Adipocyte (in vitro differentiated cells): Measurements from ENCODE around the gene NRDE2.

Experiments used
- DNase-seq: peaks from one replicate; pipeline ENCODE4 v3.0.0-alpha.2; 2015; ENCODE audit warnings: low read depth
- H3K27me3 ChIP-seq: replicated peaks from 2 replicates; pipeline ENCODE4 v1.7.0; 2013; ENCODE audit warnings: mild to moderate bottlenecking, low read length, moderate library complexity; ENCODE audit not compliant: control insufficient read depth, insufficient read depth
- H3K36me3 ChIP-seq: 2 replicates; pipeline ENCODE4 v1.7.0; 2013; ENCODE audit warnings: low read length, mild to moderate bottlenecking, moderate library complexity; ENCODE audit not compliant: control insufficient read depth, insufficient read depth, severe bottlenecking
- H3K4me1 ChIP-seq: 2 replicates; pipeline ENCODE4 v1.7.0; 2013; ENCODE audit warnings: mild to moderate bottlenecking, low read length, moderate library complexity; ENCODE audit not compliant: control insufficient read depth, insufficient read depth
- H3K4me3 ChIP-seq: 2 replicates; pipeline ENCODE4 v1.7.0; 2013; ENCODE audit warnings: mild to moderate bottlenecking, low read length, moderate library complexity
- H3K9ac ChIP-seq: 2 replicates; pipeline ENCODE4 v1.7.0; 2013; ENCODE audit warnings: mild to moderate bottlenecking, low read length, moderate library complexity
- H3K9me3 ChIP-seq: 2 replicates; pipeline ENCODE4 v1.7.0; 2013; ENCODE audit warnings: mild to moderate bottlenecking, low read length, moderate library complexity; ENCODE audit not compliant: control insufficient read depth

Gene NRDE2

DNA sequence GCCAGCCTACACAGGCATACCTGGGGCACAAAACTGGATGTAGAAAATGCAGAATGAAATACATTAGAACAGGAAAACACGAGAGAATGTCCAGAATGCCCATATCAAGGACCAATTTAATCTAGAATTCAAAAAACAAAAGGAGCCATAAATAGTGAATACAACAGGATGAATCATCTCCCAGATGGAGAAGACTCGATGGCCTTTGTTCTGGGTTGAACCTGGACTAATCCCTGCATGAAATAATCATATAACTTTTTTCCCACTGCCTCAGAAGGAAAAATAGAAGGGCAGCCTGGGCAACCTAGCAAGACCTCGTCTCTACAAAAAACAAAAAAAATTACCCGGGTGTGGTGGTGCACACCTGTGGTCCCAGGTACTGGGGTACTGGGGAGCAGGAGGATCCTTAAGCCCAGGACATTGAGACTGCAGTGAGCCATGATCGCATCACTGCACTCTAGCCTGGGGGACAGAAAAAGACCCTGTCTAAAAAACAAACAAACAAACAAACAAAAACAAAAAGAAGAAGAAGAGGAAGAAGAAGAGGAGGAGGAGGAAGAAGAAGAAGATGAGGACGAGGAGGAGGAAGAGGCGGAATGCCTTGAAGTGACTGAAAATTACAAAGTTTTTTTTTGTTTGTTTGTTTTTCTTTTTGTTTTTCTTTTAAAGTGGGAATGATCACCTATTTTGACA is 30.3 kb upstream of the NRDE2 start:
- Histone ChIP-seq H3K27me3 (peaks cover 15% of the 10 kb centered on the region), H3K36me3 (no peaks in the 10 kb centered on the region), H3K9me3 (no peaks in the 10 kb centered on the region), H3K9ac (no peak overlapping the region), H3K4me1 (peaks cover 5% of the 10 kb centered on the region), H3K4me3 (no peak overlapping the region)
- DNase-seq: no peak

GRCh38 chr14:90358359-90358758 is 26.6 kb upstream of the NRDE2 start:
- Histone ChIP-seq H3K36me3 (no peaks in the 10 kb centered on the region), H3K27me3 (peaks cover 12% of the 10 kb centered on the region), H3K9me3 (no peaks in the 10 kb centered on the region), H3K9ac (no peak overlapping the region), H3K4me3 (no peak overlapping the region), H3K4me1 (no peaks in the 10 kb centered on the region)
- no peak for DNase-seq

GRCh38 chr14:90356925-90357324 is 25.2 kb upstream of the NRDE2 start:
- H3K27me3 ChIP-seq: peaks cover 4% of the 10 kb centered on the region
- no peak overlapping the region for H3K4me3 ChIP-seq
- no peaks in the 10 kb centered on the region for H3K4me1 ChIP-seq
- no peak for DNase-seq
- H3K9me3 ChIP-seq: no peaks in the 10 kb centered on the region
- no peak overlapping the region for H3K9ac ChIP-seq
- H3K36me3 ChIP-seq: no peaks in the 10 kb centered on the region

DNA sequence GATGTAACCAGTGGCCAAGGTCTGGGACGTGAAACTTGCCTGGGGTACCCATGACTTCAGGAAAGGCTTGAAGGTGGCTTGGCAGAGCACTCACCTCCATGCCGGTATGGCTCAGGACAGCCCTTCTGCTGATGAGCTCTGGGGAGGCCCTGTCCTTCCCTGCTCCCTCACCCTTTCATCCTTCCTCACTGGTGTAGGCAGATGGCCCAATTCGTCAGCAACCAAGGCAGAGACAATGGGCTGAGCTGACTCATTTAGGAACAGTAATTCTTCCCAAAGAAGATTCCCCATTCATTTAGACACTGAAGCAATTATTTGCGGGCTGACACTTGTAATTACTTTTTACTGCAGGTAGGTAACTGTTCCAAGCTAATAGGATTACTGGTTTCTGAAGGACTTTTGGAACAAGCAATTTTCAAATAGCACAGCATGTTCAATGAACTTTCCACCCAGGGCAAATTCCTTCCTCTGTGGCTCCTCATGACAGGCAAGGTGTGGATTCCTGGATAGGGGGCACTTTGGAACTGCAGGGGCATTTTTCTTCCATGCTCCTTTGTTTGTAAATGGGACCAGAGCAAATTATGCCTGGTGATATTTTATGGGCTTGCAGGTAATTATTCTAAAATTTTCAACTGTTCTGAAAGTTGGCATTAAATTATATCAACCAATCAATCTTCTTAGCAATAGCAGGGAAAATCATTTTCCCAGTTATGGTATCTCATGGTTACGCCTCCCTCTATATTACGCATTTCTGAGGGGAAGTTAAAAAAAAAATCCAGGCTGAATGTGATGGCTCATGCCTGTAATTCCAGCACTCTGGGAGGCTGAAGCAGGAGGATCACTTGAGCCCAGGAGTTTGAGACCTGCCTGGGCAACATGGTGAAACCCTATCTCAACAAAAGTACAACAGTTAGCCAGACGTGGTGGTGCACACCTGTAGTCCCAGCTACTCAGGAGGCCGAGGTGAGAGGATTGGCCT is 24.1 kb upstream of the NRDE2 start:
- Histone ChIP-seq H3K9me3 (no peaks in the 10 kb centered on the region), H3K4me1 (no peaks in the 10 kb centered on the region), H3K9ac (no peak overlapping the region), H3K27me3 (peaks cover 4% of the 10 kb centered on the region), H3K4me3 (no peak overlapping the region), H3K36me3 (no peaks in the 10 kb centered on the region)
- DNase-seq: no peak

- H3K9ac ChIP-seq: no peak overlapping the region
- H3K9me3 ChIP-seq: no peaks in the 10 kb centered on the region
- no peaks in the 10 kb centered on the region for H3K4me1 ChIP-seq
- H3K36me3 ChIP-seq: no peaks in the 10 kb centered on the region
- no peak for DNase-seq
- no peak overlapping the region for H3K4me3 ChIP-seq
- H3K27me3 ChIP-seq: peaks cover 4% of the 10 kb centered on the region
These were observed 23.0 kb upstream of the NRDE2 start for GRCh38 chr14:90354551-90355298.

- Histone ChIP-seq H3K36me3 (no peaks in the 10 kb centered on the region), H3K4me3 (no peak overlapping the region), H3K27me3 (no peaks in the 10 kb centered on the region), H3K9ac (no peak overlapping the region), H3K9me3 (no peaks in the 10 kb centered on the region), H3K4me1 (no peaks in the 10 kb centered on the region)
- DNase-seq: no peak
These were observed 18.0 kb upstream of the NRDE2 start for GRCh38 chr14:90349739-90350138.

GRCh38 chr14:90348270-90348669 is 16.5 kb upstream of the NRDE2 start:
- Histone ChIP-seq H3K9me3 (no peaks in the 10 kb centered on the region), H3K9ac (no peak overlapping the region), H3K4me3 (no peak overlapping the region), H3K36me3 (no peaks in the 10 kb centered on the region), H3K27me3 (no peaks in the 10 kb centered on the region), H3K4me1 (no peaks in the 10 kb centered on the region)
- no peak for DNase-seq

DNA sequence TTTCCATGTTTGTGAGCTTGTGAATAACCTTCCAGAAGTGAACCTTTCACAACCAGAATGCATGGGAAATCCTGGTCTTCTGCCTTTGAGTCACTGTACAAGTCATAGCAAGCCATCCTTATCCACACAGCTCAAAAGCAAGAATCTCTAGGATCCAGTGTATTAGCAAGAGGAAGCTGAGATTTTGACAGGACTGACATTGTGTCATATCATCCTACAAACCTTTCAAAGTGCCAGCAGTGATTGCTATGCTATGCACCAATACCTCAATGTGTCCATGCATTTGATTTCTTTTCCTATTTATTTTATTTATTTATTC is 13.5 kb upstream of the NRDE2 start:
- Histone ChIP-seq H3K36me3 (no peaks in the 10 kb centered on the region), H3K9me3 (no peaks in the 10 kb centered on the region), H3K9ac (no peak overlapping the region), H3K27me3 (no peaks in the 10 kb centered on the region), H3K4me1 (no peaks in the 10 kb centered on the region), H3K4me3 (no peak overlapping the region)
- DNase-seq: no peak

- peaks cover 4% of the 10 kb centered on the region for H3K27me3 ChIP-seq
- H3K9ac ChIP-seq: no peak overlapping the region
- no peaks in the 10 kb centered on the region for H3K9me3 ChIP-seq
- H3K36me3 ChIP-seq: no peaks in the 10 kb centered on the region
- no peaks in the 10 kb centered on the region for H3K4me1 ChIP-seq
- no peak overlapping the region for H3K4me3 ChIP-seq
- no peak for DNase-seq
These were observed 12.8 kb upstream of the NRDE2 start for GRCh38 chr14:90344331-90345238.

DNA sequence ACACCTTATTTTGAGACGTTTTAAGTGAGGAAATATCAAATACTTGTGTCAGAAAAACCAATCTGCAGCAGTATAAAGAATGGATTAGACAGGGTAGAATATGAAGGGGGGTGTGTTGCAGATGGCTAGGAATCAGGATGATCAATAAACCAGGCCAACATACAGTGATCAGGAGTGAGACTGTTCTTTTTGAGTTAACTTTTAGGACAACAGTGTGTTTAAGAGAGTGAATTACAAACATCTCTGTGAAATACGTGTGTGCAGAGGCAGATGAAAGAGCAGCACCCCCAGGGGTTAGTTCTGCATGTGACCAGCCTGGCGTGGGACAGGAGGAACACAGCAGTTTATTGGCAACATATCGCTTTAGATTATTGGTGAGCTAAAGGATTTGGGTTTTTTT is 10.6 kb upstream of the NRDE2 start:
- H3K27me3 ChIP-seq: peaks cover 6% of the 10 kb centered on the region
- no peak overlapping the region for H3K4me3 ChIP-seq
- no peak for DNase-seq
- no peaks in the 10 kb centered on the region for H3K36me3 ChIP-seq
- H3K9me3 ChIP-seq: no peaks in the 10 kb centered on the region
- no peaks in the 10 kb centered on the region for H3K4me1 ChIP-seq
- no peak overlapping the region for H3K9ac ChIP-seq
